Activated T-helper 2 cell treated with anti-CD3 and anti-CD28 coated beads, Interferon-gamma antibody, Interleukin-2, Interleukin-4, amounts not matched to agents 10 μg/mL and 5 μg/mL and 100 μg/mL, durations not matched to agents 14 hours and 24 hours and 36 hours (primary cell): ENCODE measurements around the gene SH3BGR. TPM values are rescaled to one million over a fixed set of nuclear protein-coding genes. Genes with fewer than 3 reads are reported as not detected.
A peak's percentile ranks its signal among the peaks of the same experiment; 100 is the strongest.
"Not testable (repeated sequence)": the region's sequence is repeated elsewhere in the genome, so short reads cannot be mapped to it uniquely, and the experiment has no call there.

Source experiments
- DNase-seq: peaks from one replicate; pipeline ENCODE4 v3.0.0; 2021; ENCODE audit warnings: low spot score
- H3K27ac Mint-ChIP-seq: one replicate; pipeline ENCODE4 v1.8.0; 2021; ENCODE audit warnings: mixed read lengths
- H3K27me3 Mint-ChIP-seq: one replicate; pipeline ENCODE4 v1.8.0; 2021; ENCODE audit warnings: low read depth, mixed read lengths
- H3K36me3 Mint-ChIP-seq: one replicate; pipeline ENCODE4 v1.8.0; 2021; ENCODE audit warnings: low read depth, mixed read lengths
- H3K4me1 Mint-ChIP-seq: one replicate; pipeline ENCODE4 v1.8.0; 2021; ENCODE audit warnings: low read depth, mixed read lengths
- H3K4me3 Mint-ChIP-seq: one replicate; pipeline ENCODE4 v1.8.0; 2021; ENCODE audit warnings: low read depth, mild to moderate bottlenecking, moderate library complexity, mixed read lengths
- H3K9me3 Mint-ChIP-seq: one replicate; pipeline ENCODE4 v1.8.0; 2021; ENCODE audit warnings: mixed read lengths
- intact Hi-C: fragments of 100-400 bp; cut with micrococcal nuclease; formaldehyde crosslinking; loops from one replicate; pipeline ENCODE4 v1.15.1; 2023
- total RNA-seq: library from RNA; stranded (reverse); gene quantifications from 2 replicates; pipeline ENCODE4 v1.2.3, GENCODE V29; 2022

Gene SH3BGR
- 0.92 and 1.0 TPM in 2 replicates for total RNA-seq

DNA sequence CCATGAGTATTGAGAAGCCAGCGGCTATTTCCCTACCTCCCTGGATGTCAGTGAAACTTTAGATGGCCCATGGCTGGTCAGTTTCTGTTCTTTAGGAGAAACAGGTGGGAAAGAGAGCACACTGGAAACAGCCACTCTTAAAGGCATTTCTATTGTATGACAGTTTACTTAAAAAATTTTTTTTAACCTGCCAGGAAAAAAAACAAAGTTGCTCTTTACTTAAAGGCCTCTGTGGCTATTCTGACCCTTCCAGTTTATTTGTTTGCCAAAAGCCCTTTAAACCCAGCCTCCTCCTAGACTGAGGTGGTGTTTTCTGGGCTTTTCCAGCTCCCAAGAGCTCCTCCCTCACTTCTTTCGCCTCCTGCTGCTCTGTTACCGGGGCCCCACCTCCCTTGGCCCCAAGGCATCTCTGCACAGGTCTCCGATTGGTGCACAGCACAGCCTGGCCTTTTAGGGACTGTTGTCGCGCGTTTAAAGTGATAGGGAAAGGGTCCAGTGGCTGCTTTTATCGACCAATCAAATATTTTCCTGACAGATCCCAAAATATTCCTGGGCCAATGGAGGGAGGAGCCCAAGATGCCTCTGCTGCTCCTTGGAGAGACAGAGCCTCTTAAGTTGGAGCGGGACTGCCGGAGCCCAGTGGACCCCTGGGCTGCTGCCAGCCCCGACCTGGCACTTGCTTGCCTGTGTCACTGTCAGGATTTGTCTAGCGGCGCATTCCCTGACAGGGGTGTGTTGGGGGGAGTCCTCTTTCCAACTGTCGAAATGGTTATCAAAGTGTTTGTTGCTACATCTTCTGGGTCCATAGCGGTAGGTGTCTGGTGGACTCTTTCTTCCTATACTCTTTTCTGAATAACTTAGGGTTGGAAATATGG is at the start of gene SH3BGR:
Gene SH3BGR, plus strand, starts transcription at position 639 of the 875 bp plus-strand sequence. Its CDS starts 127 bp downstream, at position 766.
- H3K27me3 Mint-ChIP-seq, result peaks cover 21% of the 10 kb centered on the region
- H3K36me3 Mint-ChIP-seq, result no peaks in the 10 kb centered on the region
- no peaks in the 10 kb centered on the region for H3K4me1 Mint-ChIP-seq
- H3K9me3 Mint-ChIP-seq, result no peaks in the 10 kb centered on the region
- intact Hi-C loops, result no loop called here
- H3K4me3 Mint-ChIP-seq, result no peak within 1 kb of the TSS
- no peak for DNase-seq
- H3K27ac Mint-ChIP-seq, result no peak within 1 kb of the TSS

- H3K27me3 Mint-ChIP-seq, result no peaks in the 10 kb centered on the region
- DNase-seq, result no peak
- H3K4me3 Mint-ChIP-seq, result no peak overlapping the region
- intact Hi-C loops, result no loop called here
- peaks cover 15% of the 10 kb centered on the region for H3K9me3 Mint-ChIP-seq
- no peaks in the 10 kb centered on the region for H3K4me1 Mint-ChIP-seq
- H3K36me3 Mint-ChIP-seq, result peaks cover 26% of the 10 kb centered on the region
- no peak overlapping the region for H3K27ac Mint-ChIP-seq
Observed at GRCh38 chr21:39406065-39406464, 45.7 kb upstream of the SH3BGR start.

GRCh38 chr21:39419204-39419603 is 32.6 kb upstream of the SH3BGR start:
- H3K4me3 Mint-ChIP-seq, intact Hi-C loops, H3K9me3 Mint-ChIP-seq, DNase-seq, H3K4me1 Mint-ChIP-seq, H3K27ac Mint-ChIP-seq, H3K27me3 Mint-ChIP-seq, H3K36me3 Mint-ChIP-seq: not testable (repeated sequence)

GRCh38 chr21:39422527-39423241 is 29.1 kb upstream of the SH3BGR start:
- peaks cover 1% of the 10 kb centered on the region for H3K27me3 Mint-ChIP-seq
- no peaks in the 10 kb centered on the region for H3K36me3 Mint-ChIP-seq
- H3K4me3 Mint-ChIP-seq, result no peak overlapping the region
- H3K9me3 Mint-ChIP-seq, result no peaks in the 10 kb centered on the region
- DNase-seq, result no peak
- intact Hi-C loops, result no loop called here
- no peak overlapping the region for H3K27ac Mint-ChIP-seq
- H3K4me1 Mint-ChIP-seq, result no peaks in the 10 kb centered on the region

- intact Hi-C loops, result no loop called here
- H3K27me3 Mint-ChIP-seq, result peaks cover 14% of the 10 kb centered on the region
- no peak overlapping the region for H3K4me3 Mint-ChIP-seq
- H3K27ac Mint-ChIP-seq, result no peak overlapping the region
- H3K36me3 Mint-ChIP-seq, result no peaks in the 10 kb centered on the region
- no peaks in the 10 kb centered on the region for H3K9me3 Mint-ChIP-seq
- no peaks in the 10 kb centered on the region for H3K4me1 Mint-ChIP-seq
- no peak for DNase-seq
Observed at GRCh38 chr21:39429445-39429844, 22.3 kb upstream of the SH3BGR start.

DNA sequence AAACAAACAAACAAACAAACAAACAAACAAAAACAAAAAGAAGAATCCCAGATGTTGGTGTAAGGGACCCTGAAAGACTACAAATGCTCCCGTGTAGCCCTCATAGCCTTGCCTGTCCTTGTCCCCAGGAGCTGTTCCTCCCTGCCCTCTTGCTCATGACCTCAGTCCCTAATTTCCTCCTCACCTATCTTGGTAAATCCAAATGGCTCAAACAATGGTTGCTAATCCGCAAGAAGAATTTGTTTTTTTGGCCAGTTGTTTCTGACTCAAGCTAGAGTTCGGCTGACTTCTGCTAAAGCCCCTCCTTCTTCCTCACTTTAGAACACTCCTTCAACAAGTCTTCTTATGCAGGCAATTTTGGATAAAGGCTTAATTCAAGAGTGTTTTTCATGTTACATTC is 21.8 kb upstream of the SH3BGR start:
- Mint-ChIP-seq H3K36me3 (no peaks in the 10 kb centered on the region), H3K4me1 (no peaks in the 10 kb centered on the region), H3K4me3 (no peak overlapping the region), H3K27me3 (peaks cover 14% of the 10 kb centered on the region), H3K27ac (no peak overlapping the region), H3K9me3 (no peaks in the 10 kb centered on the region)
- intact Hi-C loops, result no loop called here
- DNase-seq, result no peak

DNA sequence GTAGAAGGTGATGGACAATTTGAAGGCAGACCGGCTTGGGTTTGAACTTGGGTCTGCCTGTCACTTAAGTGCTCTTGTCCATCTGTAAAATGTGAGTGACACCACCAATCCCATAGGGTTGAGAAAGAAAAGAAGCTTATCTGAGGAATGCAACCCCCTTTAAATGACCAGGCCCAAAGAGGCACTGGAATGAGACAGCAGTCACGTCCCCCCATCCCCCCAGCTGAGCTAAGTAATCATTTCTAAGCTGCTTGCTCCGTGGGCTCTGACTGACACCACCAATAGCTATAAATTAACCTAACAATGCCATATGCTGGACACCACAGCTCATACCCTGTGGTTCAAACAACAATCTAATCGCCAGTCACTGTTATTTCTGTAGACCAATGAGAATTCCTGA is 21.3 kb upstream of the SH3BGR start:
- intact Hi-C loops, result no loop called here
- Mint-ChIP-seq H3K9me3 (no peaks in the 10 kb centered on the region), H3K27me3 (peaks cover 14% of the 10 kb centered on the region), H3K4me3 (no peak overlapping the region), H3K27ac (no peak overlapping the region), H3K4me1 (no peaks in the 10 kb centered on the region), H3K36me3 (no peaks in the 10 kb centered on the region)
- DNase-seq, result no peak

DNA sequence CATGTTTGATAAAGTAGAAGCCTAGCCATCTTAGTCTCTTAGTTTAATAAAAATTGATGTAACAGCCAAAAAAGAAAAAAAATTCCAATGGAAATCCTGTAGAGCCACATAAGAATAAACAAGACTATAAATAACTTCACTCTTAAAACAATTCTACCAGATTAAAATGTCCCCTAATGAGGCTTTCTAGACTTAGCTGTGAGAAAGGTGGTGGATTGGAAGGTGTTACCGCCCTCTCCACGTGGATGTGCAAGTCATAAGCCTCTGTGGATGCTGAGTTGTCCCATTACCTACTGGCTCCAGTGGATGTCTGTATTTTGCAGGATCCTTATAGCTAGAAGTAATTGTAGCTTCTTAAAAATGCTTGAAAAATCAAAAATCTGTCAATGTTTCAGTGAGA is 20.8 kb upstream of the SH3BGR start:
- no peak overlapping the region for H3K27ac Mint-ChIP-seq
- DNase-seq, result no peak
- H3K9me3 Mint-ChIP-seq, result no peaks in the 10 kb centered on the region
- peaks cover 14% of the 10 kb centered on the region for H3K27me3 Mint-ChIP-seq
- intact Hi-C loops, result no loop called here
- H3K36me3 Mint-ChIP-seq, result no peaks in the 10 kb centered on the region
- no peaks in the 10 kb centered on the region for H3K4me1 Mint-ChIP-seq
- H3K4me3 Mint-ChIP-seq, result no peak overlapping the region

- peaks cover 30% of the 10 kb centered on the region for H3K27me3 Mint-ChIP-seq
- intact Hi-C loops, result no loop called here
- no peaks in the 10 kb centered on the region for H3K4me1 Mint-ChIP-seq
- no peaks in the 10 kb centered on the region for H3K9me3 Mint-ChIP-seq
- H3K27ac Mint-ChIP-seq, result no peak overlapping the region
- H3K36me3 Mint-ChIP-seq, result no peaks in the 10 kb centered on the region
- DNase-seq, result no peak
- no peak overlapping the region for H3K4me3 Mint-ChIP-seq
Observed at GRCh38 chr21:39434950-39435349, 16.8 kb upstream of the SH3BGR start.

DNA sequence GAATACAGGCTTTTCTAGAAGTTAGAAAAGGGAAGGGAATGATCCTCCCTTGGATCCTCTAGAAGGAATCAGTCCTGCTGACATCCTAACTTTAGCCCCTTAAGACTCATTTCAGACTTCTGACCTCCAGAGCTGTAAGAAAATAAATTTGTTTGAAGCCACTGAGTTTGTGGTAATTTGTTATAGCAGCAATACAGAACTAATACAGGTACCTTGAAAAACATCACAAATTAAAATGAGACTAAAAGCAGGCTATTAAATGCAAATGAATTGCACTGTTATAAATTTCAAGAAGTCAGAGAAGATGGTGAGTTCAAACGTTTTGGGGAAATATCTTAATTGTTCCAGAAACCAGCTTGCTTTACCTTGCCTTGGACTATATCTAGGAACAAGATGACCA is 12.5 kb upstream of the SH3BGR start:
- Mint-ChIP-seq H3K9me3 (no peaks in the 10 kb centered on the region), H3K27me3 (peaks cover 38% of the 10 kb centered on the region), H3K27ac (no peak overlapping the region), H3K36me3 (no peaks in the 10 kb centered on the region), H3K4me1 (no peaks in the 10 kb centered on the region), H3K4me3 (no peak overlapping the region)
- intact Hi-C loops, result no loop called here
- no peak for DNase-seq

DNA sequence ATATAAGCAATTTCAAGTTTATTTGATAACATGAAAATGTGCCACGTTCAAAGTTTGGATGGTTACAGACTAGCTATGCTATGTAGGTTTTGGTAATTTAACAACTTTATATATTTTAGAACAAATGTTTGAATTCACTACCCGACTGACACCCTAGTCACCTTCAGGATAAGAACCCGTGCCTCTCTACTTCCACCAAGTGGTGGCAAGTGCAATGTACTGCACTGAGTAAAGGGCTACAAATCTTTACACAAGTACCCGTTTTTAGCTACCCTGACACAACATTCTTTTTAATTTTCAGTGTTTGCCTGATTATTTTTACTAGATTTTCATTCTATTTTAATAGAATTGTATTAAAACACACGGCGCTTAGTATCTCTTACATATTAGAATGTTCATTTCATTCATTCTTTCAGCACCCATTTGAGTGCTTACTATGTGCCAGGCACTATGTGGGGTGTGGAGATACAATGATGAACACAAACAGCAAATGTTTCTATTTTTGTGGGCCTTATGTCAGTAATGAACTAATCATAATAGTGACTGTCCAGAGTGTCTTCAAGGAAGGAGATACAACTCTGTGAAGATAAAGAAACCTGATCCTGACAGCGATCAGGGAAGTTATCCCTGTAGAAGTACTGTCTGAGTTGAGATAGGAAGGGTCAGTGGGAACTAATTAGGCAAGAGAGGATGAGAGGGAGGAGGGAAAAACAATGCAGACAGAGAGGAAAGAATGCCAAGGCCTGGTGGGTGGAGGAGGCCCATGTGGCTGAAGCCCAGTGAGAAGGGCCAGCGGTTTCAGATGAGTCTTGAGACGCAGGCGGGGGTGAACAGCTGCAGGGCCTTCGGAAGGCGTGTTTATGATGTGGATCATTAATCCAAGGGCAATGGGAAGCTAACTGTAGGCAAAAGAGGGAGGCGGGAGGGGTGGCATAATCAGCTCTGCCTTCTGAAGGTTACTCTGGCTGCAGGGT is 10.0 kb upstream of the SH3BGR start:
- H3K9me3 Mint-ChIP-seq, result no peaks in the 10 kb centered on the region
- intact Hi-C loops, result no loop called here
- H3K36me3 Mint-ChIP-seq, result no peaks in the 10 kb centered on the region
- H3K27ac Mint-ChIP-seq, result no peak overlapping the region
- no peak for DNase-seq
- peaks cover 12% of the 10 kb centered on the region for H3K4me1 Mint-ChIP-seq
- H3K4me3 Mint-ChIP-seq, result no peak overlapping the region
- H3K27me3 Mint-ChIP-seq, result peaks cover 41% of the 10 kb centered on the region

GRCh38 chr21:39444421-39445180 is 7.2 kb upstream of the SH3BGR start:
- DNase-seq, result no peak
- Mint-ChIP-seq H3K36me3 (no peaks in the 10 kb centered on the region), H3K4me1 (peaks cover 12% of the 10 kb centered on the region), H3K4me3 (peak overlapping the region; percentile 89), H3K27ac (peak overlapping the region; percentile 43), H3K27me3 (peaks cover 40% of the 10 kb centered on the region), H3K9me3 (no peaks in the 10 kb centered on the region)
- intact Hi-C loops, result loop anchor here (2.0 to 5.0 kb wide), 5 partner anchors 56 to 1882 kb away; partner anchors contain the start of genes HMGN1 and PSMG1
